ENCODE measurements around the gene DAGLB. TPM values are rescaled to one million over a fixed set of nuclear protein-coding genes. Genes with fewer than 3 reads are reported as not detected.
"Not testable (repeated sequence)": the region's sequence is repeated elsewhere in the genome, so short reads cannot be mapped to it uniquely, and the experiment has no call there.

The DAGLB gene
- 15.4 TPM for total RNA-seq

GRCh38 chr7:6447581-6448199 lies at the start of gene DAGLB:
Gene DAGLB (minus strand): TSS chr7:6447954. CDS start chr7:6447842, 112 bp downstream.
- DNase-seq: peak; percentile 98

- no peak for DNase-seq
These were observed 49.8 kb upstream of the DAGLB start for GRCh38 chr7:6497637-6497905.

- no peak for DNase-seq
These were observed 49.3 kb upstream of the DAGLB start for GRCh38 chr7:6496842-6497636.

- DNase-seq: no peak
These were observed 48.0 kb upstream of the DAGLB start for GRCh38 chr7:6495597-6496262.

- DNase-seq: no peak
These were observed 46.6 kb upstream of the DAGLB start for GRCh38 chr7:6494365-6494764.

- DNase-seq: no peak
These were observed 43.4 kb upstream of the DAGLB start for GRCh38 chr7:6491194-6491593.

GRCh38 chr7:6489612-6490011 lies 41.9 kb upstream of the DAGLB start:
- DNase-seq: no peak

- no peak for DNase-seq
These were observed 39.4 kb upstream of the DAGLB start for GRCh38 chr7:6487184-6487545.

GRCh38 chr7:6486438-6487183 lies 38.9 kb upstream of the DAGLB start:
- no peak for DNase-seq

- no peak for DNase-seq
These were observed 35.0 kb upstream of the DAGLB start for GRCh38 chr7:6482743-6483119.

GRCh38 chr7:6482307-6482706 lies 34.6 kb upstream of the DAGLB start:
- DNase-seq: no peak

GRCh38 chr7:6481445-6481844 lies 33.7 kb upstream of the DAGLB start:
- DNase-seq: no peak

- peak; percentile 30 for DNase-seq
These were observed 32.5 kb upstream of the DAGLB start for GRCh38 chr7:6480323-6480660.

GRCh38 chr7:6479067-6479466 lies 31.3 kb upstream of the DAGLB start:
- no peak for DNase-seq

- no peak for DNase-seq
These were observed 30.4 kb upstream of the DAGLB start for GRCh38 chr7:6478186-6478585.

GRCh38 chr7:6477318-6477660 lies 29.5 kb upstream of the DAGLB start:
- DNase-seq: no peak

GRCh38 chr7:6476596-6477317 lies 29.0 kb upstream of the DAGLB start:
- peak; percentile 63 for DNase-seq

- DNase-seq: no peak
These were observed 27.9 kb upstream of the DAGLB start for GRCh38 chr7:6475433-6476186.

- DNase-seq: no peak
These were observed 18.1 kb upstream of the DAGLB start for GRCh38 chr7:6465862-6466261.

- DNase-seq: not testable (repeated sequence)
These were observed 15.9 kb upstream of the DAGLB start for GRCh38 chr7:6463609-6464008.

GRCh38 chr7:6461946-6462550 lies 14.3 kb upstream of the DAGLB start:
- DNase-seq: no peak

All from tongue (tissue), 2 donors.